GM21717 (cell line): ENCODE results near the gene ZC3H12C.

Experiments used
- ATAC-seq: cut with Tn5 transposase; IDR thresholded peaks from one replicate; pipeline ENCODE4 v1.9.1; 2021; ENCODE audit warnings: mild to moderate bottlenecking, moderate library complexity; ENCODE audit not compliant: unreplicated experiment

The ZC3H12C gene

GRCh38 chr11:110076371-110076965 is 16.7 kb upstream of the ZC3H12C start:
- ATAC-seq: peak; percentile 53

GRCh38 chr11:110077346-110077745 is 15.8 kb upstream of the ZC3H12C start:
- peak; percentile 29 for ATAC-seq

GRCh38 chr11:110077831-110078325 is 15.3 kb upstream of the ZC3H12C start:
- peak; percentile 91 for ATAC-seq

GRCh38 chr11:110078923-110079544 is 14.2 kb upstream of the ZC3H12C start:
- no peak for ATAC-seq

- no peak for ATAC-seq
Observed at GRCh38 chr11:110079726-110080125, 13.5 kb upstream of the ZC3H12C start.

- ATAC-seq: no peak
Observed at GRCh38 chr11:110081462-110082376, 11.5 kb upstream of the ZC3H12C start.

GRCh38 chr11:110082899-110083298 is 10.3 kb upstream of the ZC3H12C start:
- ATAC-seq: no peak

- no peak for ATAC-seq
Observed at GRCh38 chr11:110085255-110085838, 7.8 kb upstream of the ZC3H12C start.

- ATAC-seq: no peak
Observed at GRCh38 chr11:110086892-110087309, 6.3 kb upstream of the ZC3H12C start.

GRCh38 chr11:110087812-110088534 is 5.2 kb upstream of the ZC3H12C start:
- ATAC-seq: no peak

GRCh38 chr11:110088535-110089344 is 4.5 kb upstream of the ZC3H12C start:
- no peak for ATAC-seq

- no peak for ATAC-seq
Observed at GRCh38 chr11:110089617-110090282, 3.4 kb upstream of the ZC3H12C start.

- no peak for ATAC-seq
Observed at GRCh38 chr11:110090466-110091026, 2.6 kb upstream of the ZC3H12C start.

GRCh38 chr11:110092111-110092514 is 1.1 kb upstream of the ZC3H12C start:
- ATAC-seq: no peak

GRCh38 chr11:110093407-110094297 is 460 bp downstream of the ZC3H12C start:
- peak; percentile 20 for ATAC-seq

GRCh38 chr11:110094298-110095285 is 1.4 kb downstream of the ZC3H12C start:
- ATAC-seq: no peak

GRCh38 chr11:110095554-110095953 is 2.4 kb downstream of the ZC3H12C start:
- ATAC-seq: no peak
